ENCODE measurements around the gene CCDC8. TPM values are rescaled to one million over a fixed set of nuclear protein-coding genes. Genes with fewer than 3 reads are reported as not detected.
A peak's percentile ranks its signal among the peaks of the same experiment; 100 is the strongest.

Gene CCDC8
- polyA plus RNA-seq, 2 of the 4 experiments (the other 2 are of a cell fraction), result 0.04 to 0.08 TPM

GRCh38 chr19:46426035-46426505 is 12.7 kb upstream of the CCDC8 start (continued):
- TF ChIP-seq HMGXB4 (CRISPR knock-in tag; IDR thresholded peaks at IDR 0.05; ENCODE audit: borderline replicate concordance), result no peak
- no peak for TF ChIP-seq RCOR1 (IDR thresholded peaks at IDR 0.05; ENCODE audit: low read depth, low read length)
- TF ChIP-seq HDAC2 (IDR thresholded peaks at IDR 0.05), result no peak
- TF ChIP-seq MYC (IDR thresholded peaks at IDR 0.05; ENCODE audit: borderline replicate concordance, low read length), result no peak
- no peak for TF ChIP-seq RARB (CRISPR knock-in tag; IDR thresholded peaks at IDR 0.05)
- no peak for TF ChIP-seq POLR2AphosphoS2 (conservative IDR thresholded peaks at IDR 0.05; ENCODE audit: low read length)
- TF ChIP-seq FOSL2 (IDR thresholded peaks at IDR 0.05), result no peak
- TF ChIP-seq FOSL2 (CRISPR knock-in tag; IDR thresholded peaks at IDR 0.05), result no peak

GRCh38 chr19:46423188-46423587 is 9.8 kb upstream of the CCDC8 start:
- no peak for TF ChIP-seq BCL3 (IDR thresholded peaks at IDR 0.05)
- TF ChIP-seq RFX5 (IDR thresholded peaks at IDR 0.05), result no peak
- no peak for TF ChIP-seq CBX8 (IDR thresholded peaks at IDR 0.05)
- no peak for TF ChIP-seq E2F6 (IDR thresholded peaks at IDR 0.05; ENCODE audit: borderline replicate concordance, low read depth)
- no peak for TF ChIP-seq MAX (IDR thresholded peaks at IDR 0.05)
- TF ChIP-seq EP300 (IDR thresholded peaks at IDR 0.05), result no peak
- TF ChIP-seq CEBPB (IDR thresholded peaks at IDR 0.05), result no peak
- no peak for TF ChIP-seq ATOH8 (CRISPR knock-in tag; IDR thresholded peaks at IDR 0.05; ENCODE audit: low read depth)
- FAIRE-seq, result no peak
- CTCF ChIA-PET, result interaction anchor here (1.3 to 7.0 kb wide), 4 partner anchors 21 to 106 kb away, joined by 3 to 43 read pairs (median 12); no protein-coding TSS in a partner anchor

GRCh38 chr19:46422344-46422743 is 9.0 kb upstream of the CCDC8 start:
- 58% methylated on average over 2 of the region's 2 CpGs for WGBS (ENCODE audit: missing lambda C conversion rate)
- Histone ChIP-seq H3K4me2 (no peak overlapping the region), H3K4me3 (no peak overlapping the region), H3K9me3 (no peaks in the 10 kb centered on the region), H3K4me1 (peaks cover 8% of the 10 kb centered on the region), H3K27ac (no peak overlapping the region)
- DNase-seq (ENCODE audit: low read depth in 1 of 2, low spot score in 1 of 2) (no peak), ATAC-seq (no peak), FAIRE-seq (no peak)
- CTCF ChIA-PET, result interaction anchor here (1.1 to 7.0 kb wide), 4 partner anchors 14 to 91 kb away, joined by 3 to 43 read pairs (median 6); no protein-coding TSS in a partner anchor
- POLR2A ChIA-PET, result no interaction called here
- TF ChIP-seq TFCP2L1 (CRISPR knock-in tag; IDR thresholded peaks at IDR 0.05) (no peak), ZFP36 (IDR thresholded peaks at IDR 0.05; ENCODE audit: borderline replicate concordance, partially characterized antibody) (peak; percentile 32)

More at GRCh38 chr19:46423188-46423587, 9.8 kb upstream of the CCDC8 start:
- no peak for DNase-seq (ENCODE audit: low read depth in 1 of 2, low spot score in 1 of 2)
- no peaks in the 10 kb centered on the region for H3K9me3 ChIP-seq
- H3K4me1 ChIP-seq, result peaks cover 8% of the 10 kb centered on the region
- no peak overlapping the region for H3K4me3 ChIP-seq
- ATAC-seq, result no peak
- 69% methylated on average over 5 of the region's 5 CpGs for WGBS (ENCODE audit: missing lambda C conversion rate)
- no peak overlapping the region for H3K4me2 ChIP-seq
- H3K27ac ChIP-seq, result no peak overlapping the region
- POLR2A ChIA-PET, result interaction anchor here (0.6 kb wide), 1 partner anchor 292 kb away, joined by 3 read pairs; no protein-coding TSS in a partner anchor

Data from A549 (cell line).